T-helper 2 cell treated with Interferon-gamma antibody and Interleukin-4, amounts not matched to agents 5 μg/mL and 100 μg/mL, for 36 hours (primary cell): ENCODE data around the gene PLP2.
"Not testable (repeated sequence)": the region's sequence is repeated elsewhere in the genome, so short reads cannot be mapped to it uniquely, and the experiment has no call there.

Source experiments
- DNase-seq: peaks from one replicate; pipeline ENCODE4 v3.0.0; 2021; ENCODE audit warnings: low spot score
- H3K27ac Mint-ChIP-seq: one replicate; pipeline ENCODE4 v1.8.0; 2021; ENCODE audit warnings: mild to moderate bottlenecking, mixed read lengths
- H3K27me3 Mint-ChIP-seq: one replicate; pipeline ENCODE4 v1.8.0; 2021; ENCODE audit warnings: low read depth, mixed read lengths
- H3K36me3 Mint-ChIP-seq: one replicate; pipeline ENCODE4 v1.8.0; 2021; ENCODE audit warnings: low read depth, mixed read lengths
- H3K4me1 Mint-ChIP-seq: one replicate; pipeline ENCODE4 v1.8.0; 2021; ENCODE audit warnings: low read depth, mixed read lengths
- H3K4me3 Mint-ChIP-seq: one replicate; pipeline ENCODE4 v1.8.0; 2022; ENCODE audit warnings: mild to moderate bottlenecking, moderate library complexity, mixed read lengths
- H3K9me3 Mint-ChIP-seq: one replicate; pipeline ENCODE4 v1.8.0; 2021; ENCODE audit warnings: mixed read lengths

Gene PLP2

GRCh38 chrX:49172280-49172780, 632 bp downstream of the PLP2 start:
- H3K9me3 Mint-ChIP-seq: no peaks in the 10 kb centered on the region
- H3K27ac Mint-ChIP-seq: peak overlapping the region; percentile 80
- peak; percentile 73 for DNase-seq
- H3K27me3 Mint-ChIP-seq: no peaks in the 10 kb centered on the region
- H3K4me3 Mint-ChIP-seq: peak overlapping the region; percentile 87
- peaks cover 26% of the 10 kb centered on the region for H3K4me1 Mint-ChIP-seq
- H3K36me3 Mint-ChIP-seq: peaks cover 26% of the 10 kb centered on the region

GRCh38 chrX:49173544-49173943, 1.8 kb downstream of the PLP2 start:
- not testable (repeated sequence) for H3K9me3 Mint-ChIP-seq, H3K27ac Mint-ChIP-seq, DNase-seq, H3K27me3 Mint-ChIP-seq
- Mint-ChIP-seq H3K36me3 (peaks cover 30% of the 10 kb centered on the region), H3K4me3 (peak overlapping the region; percentile 87), H3K4me1 (peaks cover 20% of the 10 kb centered on the region)

- Mint-ChIP-seq H3K27ac (peak overlapping the region; percentile 8), H3K9me3 (no peaks in the 10 kb centered on the region), H3K4me3 (no peak overlapping the region), H3K36me3 (peaks cover 38% of the 10 kb centered on the region), H3K27me3 (no peaks in the 10 kb centered on the region), H3K4me1 (peaks cover 20% of the 10 kb centered on the region)
- no peak for DNase-seq
Measured at GRCh38 chrX:49174723-49175122, 3.0 kb downstream of the PLP2 start.

GRCh38 chrX:49175435-49176274, 4.0 kb downstream of the PLP2 start:
- H3K4me3 Mint-ChIP-seq: no peak overlapping the region
- H3K4me1 Mint-ChIP-seq: peaks cover 20% of the 10 kb centered on the region
- H3K27me3 Mint-ChIP-seq: no peaks in the 10 kb centered on the region
- H3K36me3 Mint-ChIP-seq: peaks cover 43% of the 10 kb centered on the region
- no peaks in the 10 kb centered on the region for H3K9me3 Mint-ChIP-seq
- DNase-seq: no peak
- no peak overlapping the region for H3K27ac Mint-ChIP-seq

GRCh38 chrX:49176421-49177326, 5.0 kb downstream of the PLP2 start:
- no peaks in the 10 kb centered on the region for H3K27me3 Mint-ChIP-seq

GRCh38 chrX:49177338-49177833, 5.7 kb downstream of the PLP2 start:
- H3K4me3 Mint-ChIP-seq: no peak overlapping the region
- no peaks in the 10 kb centered on the region for H3K9me3 Mint-ChIP-seq
- DNase-seq: no peak
- no peaks in the 10 kb centered on the region for H3K27me3 Mint-ChIP-seq
- peaks cover 49% of the 10 kb centered on the region for H3K36me3 Mint-ChIP-seq
- H3K27ac Mint-ChIP-seq: no peak overlapping the region
- peaks cover 20% of the 10 kb centered on the region for H3K4me1 Mint-ChIP-seq

More at GRCh38 chrX:49176421-49177326, 5.0 kb downstream of the PLP2 start:
- no peak overlapping the region for H3K4me3 Mint-ChIP-seq
- peaks cover 46% of the 10 kb centered on the region for H3K36me3 Mint-ChIP-seq
- no peak overlapping the region for H3K27ac Mint-ChIP-seq
- no peaks in the 10 kb centered on the region for H3K9me3 Mint-ChIP-seq
- peaks cover 20% of the 10 kb centered on the region for H3K4me1 Mint-ChIP-seq
- no peak for DNase-seq

- Mint-ChIP-seq H3K4me1 (peaks cover 15% of the 10 kb centered on the region), H3K4me3 (no peak overlapping the region), H3K36me3 (peaks cover 49% of the 10 kb centered on the region), H3K27me3 (no peaks in the 10 kb centered on the region), H3K27ac (no peak overlapping the region), H3K9me3 (no peaks in the 10 kb centered on the region)
- no peak for DNase-seq
Measured at GRCh38 chrX:49177873-49178480, 6.3 kb downstream of the PLP2 start.

- Mint-ChIP-seq H3K27ac (no peak overlapping the region), H3K36me3 (peaks cover 48% of the 10 kb centered on the region), H3K4me1 (peaks cover 12% of the 10 kb centered on the region), H3K9me3 (no peaks in the 10 kb centered on the region), H3K4me3 (no peak overlapping the region), H3K27me3 (no peaks in the 10 kb centered on the region)
- no peak for DNase-seq
Measured at GRCh38 chrX:49178537-49178936, 6.8 kb downstream of the PLP2 start.

GRCh38 chrX:49179358-49179757, 7.7 kb downstream of the PLP2 start:
- Mint-ChIP-seq H3K36me3 (peaks cover 43% of the 10 kb centered on the region), H3K27me3 (no peaks in the 10 kb centered on the region), H3K4me1 (peaks cover 12% of the 10 kb centered on the region), H3K9me3 (no peaks in the 10 kb centered on the region), H3K27ac (no peak overlapping the region), H3K4me3 (no peak overlapping the region)
- no peak for DNase-seq

- no peak for DNase-seq
- peaks cover 22% of the 10 kb centered on the region for H3K36me3 Mint-ChIP-seq
- H3K4me3 Mint-ChIP-seq: peak overlapping the region; percentile 89
- H3K4me1 Mint-ChIP-seq: peaks cover 15% of the 10 kb centered on the region
- H3K27ac Mint-ChIP-seq: no peak overlapping the region
- no peaks in the 10 kb centered on the region for H3K27me3 Mint-ChIP-seq
- no peaks in the 10 kb centered on the region for H3K9me3 Mint-ChIP-seq
Measured at GRCh38 chrX:49183701-49184281, 12.1 kb downstream of the PLP2 start.

GRCh38 chrX:49184294-49185281, 12.9 kb downstream of the PLP2 start:
- Mint-ChIP-seq H3K27ac (peak overlapping the region; percentile 77), H3K4me3 (peak overlapping the region; percentile 89), H3K4me1 (peaks cover 16% of the 10 kb centered on the region), H3K9me3 (no peaks in the 10 kb centered on the region), H3K36me3 (peaks cover 16% of the 10 kb centered on the region), H3K27me3 (no peaks in the 10 kb centered on the region)
- DNase-seq: peak; percentile 35

GRCh38 chrX:49186125-49187027, 14.7 kb downstream of the PLP2 start, which contains the start of gene PRICKLE3:
Gene PRICKLE3 (minus strand): TSS chrX:49186373. CDS start chrX:49186297, 76 bp downstream.
- peaks cover 22% of the 10 kb centered on the region for H3K4me1 Mint-ChIP-seq
- peak within 1 kb of the TSS; percentile 77 for H3K27ac Mint-ChIP-seq
- no peaks in the 10 kb centered on the region for H3K27me3 Mint-ChIP-seq
- DNase-seq: peak; percentile 71
- H3K9me3 Mint-ChIP-seq: no peaks in the 10 kb centered on the region
- peak within 1 kb of the TSS; percentile 89 for H3K4me3 Mint-ChIP-seq
- H3K36me3 Mint-ChIP-seq: peaks cover 7% of the 10 kb centered on the region
